Mammary epithelial cell (primary cell): ENCODE data around the gene PPP1R9A.

Experiments used
- CTCF ChIP-seq, 2 donors: IDR thresholded peaks in 1 of 2; conservative IDR thresholded peaks in 1 of 2; 2 replicates each; pipeline ENCODE4 v1.5.1; 2011 to 2012; ENCODE audit warnings: inconsistent platforms in 2 of 2, low read length in 2 of 2, mild to moderate bottlenecking in 2 of 2, control low read depth in 1 of 2, low read depth in 1 of 2; ENCODE audit not compliant: insufficient read depth in 1 of 2; ENCODE audit errors: extremely low read depth in 1 of 2
- EZH2 ChIP-seq: IDR thresholded peaks from 2 replicates; pipeline ENCODE4 v1.6.1; 2012; ENCODE audit warnings: low read length, inconsistent platforms, borderline replicate concordance

- TF ChIP-seq EZH2 (no peak), CTCF (conservative IDR thresholded peaks at IDR 0.05 in 1 of 2, IDR thresholded peaks at IDR 0.05 in 1 of 2; ENCODE audit: extremely low read depth in 1 of 2, insufficient read depth in 1 of 2, low read depth in 1 of 2, low read length in 2 of 2) (no peak)
Observed at GRCh38 chr7:94923412-94923811, 16.0 kb downstream of the PPP1R9A start.
